ENCODE measurements around the gene IL1RAPL1. TPM values are rescaled to one million over a fixed set of nuclear protein-coding genes. Genes with fewer than 3 reads are reported as not detected.

The IL1RAPL1 gene
- total RNA-seq, 1 donor from 2014 or later: 4.7 TPM

- intact Hi-C loops (cut with micrococcal nuclease): no loop called here
These were observed 1374.8 kb downstream of the IL1RAPL1 start for GRCh38 chrX:29962061-29962460.

GRCh38 chrX:29965634-29966033 lies 1378.4 kb downstream of the IL1RAPL1 start:
- DNase-seq: no peak
- intact Hi-C loops (cut with micrococcal nuclease): no loop called here
- no peak for ATAC-seq

More at GRCh38 chrX:29962061-29962460, 1374.8 kb downstream of the IL1RAPL1 start:
- DNase-seq (no peak), ATAC-seq (no peak)

GRCh38 chrX:29992083-29992482 lies 1404.8 kb downstream of the IL1RAPL1 start:
- ATAC-seq (no peak), DNase-seq (no peak)
- intact Hi-C loops (cut with micrococcal nuclease): no loop called here

- DNase-seq (no peak), ATAC-seq (no peak)
- intact Hi-C loops (cut with micrococcal nuclease): no loop called here
These were observed 1418.6 kb downstream of the IL1RAPL1 start for GRCh38 chrX:30005813-30006212.

Small RNA genes within 50 kb of the gene (microRNA-seq; reads per million reads assigned to microRNA genes)
- gene MIR4666B (ENCODE audit: borderline number of aligned reads): not detected

All from left ventricle myocardium superior (tissue), 1 donor.